H54 (cell line): ENCODE results near the gene ALDH1B1.

Experiments used
- DNase-seq: peaks from one replicate; pipeline ENCODE4 v3.0.0; 2011; ENCODE audit warnings: low spot score, mixed read lengths; ENCODE audit not compliant: insufficient read length
- FAIRE-seq: peaks from 3 replicates; lab custom pipeline; 2011; peaks lifted over from hg19 to GRCh38; lab: Jason Lieb, UNC
- POLR2A ChIP-seq: IDR thresholded peaks from 2 replicates; pipeline ENCODE4 v1.6.1; 2011; ENCODE audit warnings: low read depth, mild to moderate bottlenecking, low read length

The ALDH1B1 gene

GRCh38 chr9:38421498-38422211, 29.2 kb downstream of the ALDH1B1 start:
- no peak for FAIRE-seq
- no peak for DNase-seq
- no peak for TF ChIP-seq POLR2A

GRCh38 chr9:38422555-38423260, 30.2 kb downstream of the ALDH1B1 start:
- TF ChIP-seq POLR2A, result no peak
- FAIRE-seq (no peak), DNase-seq (no peak)

GRCh38 chr9:38423273-38423972, 30.9 kb downstream of the ALDH1B1 start:
- DNase-seq (no peak), FAIRE-seq (no peak)
- TF ChIP-seq POLR2A, result no peak

- TF ChIP-seq POLR2A, result no peak
- DNase-seq (no peak), FAIRE-seq (no peak)
Observed at GRCh38 chr9:38423973-38424843, 31.7 kb downstream of the ALDH1B1 start, which contains the start of gene IGFBPL1. TSS of gene IGFBPL1 (minus strand) at chr9:38424454. CDS start at chr9:38424424, 30 bp downstream.

- TF ChIP-seq POLR2A, result no peak
- no peak for FAIRE-seq
- DNase-seq, result no peak
Observed at GRCh38 chr9:38424918-38425317, 32.4 kb downstream of the ALDH1B1 start.

- FAIRE-seq (no peak), DNase-seq (no peak)
- no peak for TF ChIP-seq POLR2A
Observed at GRCh38 chr9:38428062-38428461, 35.6 kb downstream of the ALDH1B1 start.

- FAIRE-seq (no peak), DNase-seq (no peak)
- TF ChIP-seq POLR2A, result no peak
Observed at GRCh38 chr9:38431116-38431515, 38.6 kb downstream of the ALDH1B1 start.

- no peak for FAIRE-seq
- no peak for DNase-seq
- TF ChIP-seq POLR2A, result no peak
Observed at GRCh38 chr9:38432922-38433510, 40.5 kb downstream of the ALDH1B1 start.

GRCh38 chr9:38434365-38434764, 41.9 kb downstream of the ALDH1B1 start:
- TF ChIP-seq POLR2A, result no peak
- FAIRE-seq, result no peak
- no peak for DNase-seq

- FAIRE-seq (no peak), DNase-seq (no peak)
- no peak for TF ChIP-seq POLR2A
Observed at GRCh38 chr9:38434853-38435252, 42.4 kb downstream of the ALDH1B1 start.

- FAIRE-seq, result no peak
- no peak for TF ChIP-seq POLR2A
- no peak for DNase-seq
Observed at GRCh38 chr9:38435521-38435920, 43.0 kb downstream of the ALDH1B1 start.

- no peak for FAIRE-seq
- TF ChIP-seq POLR2A, result no peak
Observed at GRCh38 chr9:38436708-38437107, 44.2 kb downstream of the ALDH1B1 start.

More at GRCh38 chr9:38436708-38437107, 44.2 kb downstream of the ALDH1B1 start:
- no peak for DNase-seq
